GM18505 (cell line): ENCODE results near the gene ELOVL5.

Experiments
- ATAC-seq: cut with Tn5 transposase; IDR thresholded peaks from one replicate; pipeline ENCODE4 v1.9.1; 2021; ENCODE audit not compliant: unreplicated experiment
- POLR2A ChIP-seq: IDR thresholded peaks from 4 replicates; pipeline ENCODE4 v1.6.1; 2011; ENCODE audit warnings: borderline replicate concordance; ENCODE audit not compliant: insufficient read depth, insufficient read length; ENCODE audit errors: extremely low read depth

ELOVL5 gene

GRCh38 chr6:53273370-53273769 is 75.4 kb downstream of the ELOVL5 start:
- no peak for TF ChIP-seq POLR2A
- ATAC-seq, result no peak

DNA sequence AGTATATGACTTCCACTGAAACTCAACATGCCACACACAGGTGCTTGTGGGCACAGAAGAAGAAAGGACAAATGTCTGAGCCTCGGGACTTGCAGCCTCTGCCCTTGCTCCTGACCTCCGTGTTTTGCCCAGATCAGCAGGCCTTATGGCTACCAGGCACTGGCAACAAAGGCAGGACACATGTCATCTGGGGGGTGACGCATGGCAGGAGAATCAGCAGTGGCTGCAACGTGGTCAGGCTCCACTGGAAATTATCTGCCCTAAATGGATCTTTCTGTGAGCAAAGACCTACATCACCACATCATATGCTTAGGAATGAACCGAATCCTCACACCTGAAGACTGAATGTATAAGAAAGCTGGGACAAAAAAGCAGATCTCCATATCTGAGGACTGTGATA is 78.9 kb downstream of the ELOVL5 start:
- no peak for ATAC-seq
- no peak for TF ChIP-seq POLR2A

DNA sequence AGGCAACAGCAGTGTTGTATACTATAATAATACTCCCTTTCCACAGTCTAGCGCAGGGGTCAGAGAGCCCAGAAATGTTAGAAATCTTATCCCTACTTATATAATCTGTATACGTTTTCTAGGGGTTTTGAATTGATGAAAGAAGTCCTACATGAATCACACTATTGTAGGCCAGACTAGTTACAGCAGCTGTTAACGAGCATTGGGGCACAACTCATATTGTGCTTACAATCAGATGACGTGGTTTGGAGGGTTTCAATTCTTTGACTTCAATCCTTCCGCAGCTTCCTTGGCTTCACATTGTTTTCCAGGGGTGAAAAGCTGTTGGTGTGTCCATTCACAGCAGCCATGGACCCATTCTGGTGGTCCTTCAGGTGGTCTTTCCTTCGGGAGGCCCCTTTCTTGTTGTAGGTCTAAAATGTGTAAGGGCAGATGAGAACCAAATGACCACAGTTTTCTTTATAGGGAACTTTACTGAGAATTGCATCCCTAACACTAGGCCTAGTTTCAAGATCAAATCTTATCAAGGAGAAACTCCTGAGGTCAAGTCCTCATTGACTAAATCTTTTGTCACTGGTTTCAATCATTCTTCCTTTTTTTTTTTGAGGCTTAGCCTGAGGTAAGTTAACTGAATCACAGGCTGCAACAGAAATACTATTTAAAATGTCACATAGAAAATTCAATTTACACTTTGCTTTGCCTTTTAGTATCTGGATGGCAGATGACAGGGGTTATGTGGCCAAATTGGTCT is 79.7 kb downstream of the ELOVL5 start:
- no peak for TF ChIP-seq POLR2A
- no peak for ATAC-seq

DNA sequence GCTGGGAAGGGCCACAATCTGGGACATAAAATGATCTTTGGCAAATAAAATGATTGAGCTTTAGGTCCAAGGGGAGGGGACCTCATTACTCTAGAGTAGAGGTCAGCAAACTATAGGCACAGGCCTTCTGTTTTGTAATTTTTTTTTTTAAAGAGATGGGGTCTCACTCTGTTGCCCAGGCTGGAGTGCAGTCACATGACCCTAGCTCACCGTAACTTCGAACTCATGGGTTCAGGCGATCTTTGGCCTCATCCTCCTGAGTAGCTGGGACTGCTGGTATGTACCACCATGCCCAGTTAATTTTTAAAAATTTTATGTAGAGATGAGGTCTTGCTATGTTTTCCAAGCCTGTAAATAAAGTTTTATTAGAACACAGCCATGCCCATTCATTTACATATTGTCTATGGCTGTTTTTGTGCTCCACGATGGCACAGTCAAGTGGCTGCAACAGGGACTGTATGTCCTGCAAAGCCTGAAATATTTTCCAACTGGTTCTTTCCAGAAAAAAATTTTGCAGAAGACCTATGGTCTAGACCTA is 82.1 kb downstream of the ELOVL5 start:
- TF ChIP-seq POLR2A, result no peak
- no peak for ATAC-seq

DNA sequence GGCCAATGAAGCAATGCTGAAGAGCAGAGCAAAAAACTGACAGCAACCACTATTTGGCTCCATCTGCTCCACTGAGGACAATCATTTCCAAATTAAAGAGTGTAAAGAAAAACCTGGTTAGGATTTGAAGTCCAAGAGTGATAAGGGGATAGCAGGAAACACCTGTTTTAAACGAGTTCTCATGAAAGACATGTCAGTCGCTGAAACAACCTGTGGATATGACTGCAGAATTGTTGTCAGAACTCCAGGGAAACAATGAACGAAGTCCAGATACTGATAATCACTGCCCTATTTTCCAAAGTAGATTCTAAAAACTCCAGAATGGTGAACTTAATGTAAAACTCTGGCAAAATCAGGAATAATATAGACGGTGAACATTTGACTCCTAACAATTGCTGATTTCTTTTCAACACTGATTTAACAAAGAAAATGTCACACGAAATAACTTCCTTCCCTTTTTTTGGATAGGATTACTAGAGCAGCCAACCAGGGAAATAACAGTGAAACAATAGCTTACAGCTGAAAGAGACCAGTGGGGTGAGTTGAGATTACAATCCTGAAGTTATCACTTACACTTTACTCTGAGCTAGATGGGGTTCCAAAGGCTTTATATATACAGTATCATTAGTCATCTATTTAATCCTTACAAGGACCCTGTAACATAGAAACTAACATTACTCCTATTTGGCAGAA is 83.7 kb downstream of the ELOVL5 start:
- ATAC-seq, result no peak
- no peak for TF ChIP-seq POLR2A

DNA sequence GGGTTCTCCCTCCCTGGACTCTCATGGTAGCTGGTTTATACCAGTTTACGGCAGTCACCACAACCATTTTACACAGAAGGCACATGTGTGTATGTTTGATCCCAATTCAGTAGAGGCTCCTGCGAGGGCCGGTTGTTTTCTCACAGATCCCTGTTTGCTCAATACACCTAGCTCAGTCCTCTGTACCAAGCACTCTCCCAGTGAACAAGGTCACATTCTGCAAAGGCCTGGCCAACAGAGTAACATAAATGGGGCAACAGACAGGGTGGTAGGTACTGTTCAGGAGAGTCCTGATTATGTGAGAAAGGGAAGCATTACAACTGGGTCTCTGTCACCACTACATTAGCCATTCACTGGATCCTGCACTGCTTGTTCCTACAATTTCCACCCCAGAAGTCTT is 84.4 kb downstream of the ELOVL5 start:
- TF ChIP-seq POLR2A, result no peak
- ATAC-seq, result no peak

GRCh38 chr6:53263917-53264316 is 84.8 kb downstream of the ELOVL5 start:
- no peak for ATAC-seq
- TF ChIP-seq POLR2A, result no peak

- TF ChIP-seq POLR2A, result no peak
- no peak for ATAC-seq
These were observed 88.7 kb downstream of the ELOVL5 start for GRCh38 chr6:53259860-53260580.

DNA sequence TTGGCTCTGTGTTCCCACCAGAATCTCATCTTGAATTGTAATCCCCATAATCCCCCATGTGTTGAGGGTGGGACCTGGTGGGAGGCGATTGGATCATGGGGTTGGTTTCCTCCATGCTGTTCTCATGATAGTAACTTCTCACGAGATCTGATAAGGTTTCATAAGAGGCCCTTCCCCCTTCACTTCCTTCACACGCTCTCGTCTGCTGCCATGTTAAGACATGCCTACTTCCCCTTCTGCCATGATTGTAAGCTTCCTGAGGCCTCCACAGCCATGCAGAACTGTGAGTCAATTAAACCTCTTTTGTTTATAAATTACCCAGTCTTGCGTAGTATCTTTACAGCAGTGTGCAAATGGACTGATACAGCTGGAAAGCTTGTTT is 90.0 kb downstream of the ELOVL5 start:
- ATAC-seq, result no peak
- no peak for TF ChIP-seq POLR2A

- ATAC-seq, result no peak
- TF ChIP-seq POLR2A, result no peak
These were observed 90.5 kb downstream of the ELOVL5 start for GRCh38 chr6:53258076-53258773.

GRCh38 chr6:53257533-53257932 is 91.2 kb downstream of the ELOVL5 start:
- no peak for TF ChIP-seq POLR2A
- no peak for ATAC-seq

GRCh38 chr6:53257001-53257400 is 91.7 kb downstream of the ELOVL5 start:
- ATAC-seq, result no peak
- TF ChIP-seq POLR2A, result no peak

- no peak for TF ChIP-seq POLR2A
- ATAC-seq, result no peak
These were observed 96.5 kb downstream of the ELOVL5 start for GRCh38 chr6:53252177-53252692.
